PFSK-1 (cell line): ENCODE measurements around the gene OST4.

ENCODE experiments used
- POLR2AphosphoS5 ChIP-seq: IDR thresholded peaks from 2 replicates; pipeline ENCODE4 v1.6.1; 2012; ENCODE audit warnings: low read depth, mild to moderate bottlenecking, control low read depth, low read length, moderate library complexity
- TF ChIP-seq, protein P1 (sequence below), 2 experiments: IDR thresholded peaks; 2 replicates each; pipeline versions ENCODE4 v1.6.1 to v1.8.0; 2011 to 2012; ENCODE audit warnings: low read depth in 2 of 2, low read length in 2 of 2, control low read depth in 1 of 2, inconsistent platforms in 1 of 2, mild to moderate bottlenecking in 1 of 2, moderate library complexity in 1 of 2; ENCODE audit not compliant: insufficient read depth in 1 of 2

- TF ChIP-seq, protein P1, sequence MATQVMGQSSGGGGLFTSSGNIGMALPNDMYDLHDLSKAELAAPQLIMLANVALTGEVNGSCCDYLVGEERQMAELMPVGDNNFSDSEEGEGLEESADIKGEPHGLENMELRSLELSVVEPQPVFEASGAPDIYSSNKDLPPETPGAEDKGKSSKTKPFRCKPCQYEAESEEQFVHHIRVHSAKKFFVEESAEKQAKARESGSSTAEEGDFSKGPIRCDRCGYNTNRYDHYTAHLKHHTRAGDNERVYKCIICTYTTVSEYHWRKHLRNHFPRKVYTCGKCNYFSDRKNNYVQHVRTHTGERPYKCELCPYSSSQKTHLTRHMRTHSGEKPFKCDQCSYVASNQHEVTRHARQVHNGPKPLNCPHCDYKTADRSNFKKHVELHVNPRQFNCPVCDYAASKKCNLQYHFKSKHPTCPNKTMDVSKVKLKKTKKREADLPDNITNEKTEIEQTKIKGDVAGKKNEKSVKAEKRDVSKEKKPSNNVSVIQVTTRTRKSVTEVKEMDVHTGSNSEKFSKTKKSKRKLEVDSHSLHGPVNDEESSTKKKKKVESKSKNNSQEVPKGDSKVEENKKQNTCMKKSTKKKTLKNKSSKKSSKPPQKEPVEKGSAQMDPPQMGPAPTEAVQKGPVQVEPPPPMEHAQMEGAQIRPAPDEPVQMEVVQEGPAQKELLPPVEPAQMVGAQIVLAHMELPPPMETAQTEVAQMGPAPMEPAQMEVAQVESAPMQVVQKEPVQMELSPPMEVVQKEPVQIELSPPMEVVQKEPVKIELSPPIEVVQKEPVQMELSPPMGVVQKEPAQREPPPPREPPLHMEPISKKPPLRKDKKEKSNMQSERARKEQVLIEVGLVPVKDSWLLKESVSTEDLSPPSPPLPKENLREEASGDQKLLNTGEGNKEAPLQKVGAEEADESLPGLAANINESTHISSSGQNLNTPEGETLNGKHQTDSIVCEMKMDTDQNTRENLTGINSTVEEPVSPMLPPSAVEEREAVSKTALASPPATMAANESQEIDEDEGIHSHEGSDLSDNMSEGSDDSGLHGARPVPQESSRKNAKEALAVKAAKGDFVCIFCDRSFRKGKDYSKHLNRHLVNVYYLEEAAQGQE (IDR thresholded peaks at IDR 0.05; ENCODE audit: insufficient read depth in 1 of 2, low read depth in 2 of 2, low read length in 2 of 2), result no peak
- TF ChIP-seq POLR2AphosphoS5, result no peak
These were observed 9.1 kb upstream of the OST4 start for GRCh38 chr2:27080603-27080936.
